K562 (cell line): ENCODE measurements around the gene MXD3. TPM values are rescaled to one million over a fixed set of nuclear protein-coding genes. Genes with fewer than 3 reads are reported as not detected.

Experiments
- BRD9 ChIP-seq: fragments of 450-650 bp; IDR thresholded peaks from 2 replicates; pipeline ENCODE4 v1.6.1; 2018; ENCODE audit warnings: low read depth; ENCODE audit not compliant: partially characterized antibody
- CAMTA2 ChIP-seq: fragments of 250-450 bp; sonication (Bioruptor Pico); conservative IDR thresholded peaks from 2 replicates; pipeline ENCODE4 v1.5.1; 2022
- CEBPB ChIP-seq: fragments of 450-650 bp; IDR thresholded peaks from 2 replicates; pipeline ENCODE4 v1.6.1; 2016; ENCODE audit warnings: missing genetic modification characterization, missing compliant biosample characterization
- ETV5 ChIP-seq: sonication (generic); formaldehyde crosslinking; IDR thresholded peaks from 2 replicates; pipeline ENCODE4 v1.4.0; 2020; ENCODE audit warnings: low read depth, mild to moderate bottlenecking, missing genetic modification reagents
- FOXA3 ChIP-seq, 2 experiments: fragments of 450-650 bp in 1 of 2; sonication (generic) in 1 of 2; formaldehyde crosslinking; IDR thresholded peaks in 1 of 2; conservative IDR thresholded peaks in 1 of 2; 2 replicates each; pipeline versions ENCODE4 v1.4.0 to v1.8.0; 2020 to 2022; ENCODE audit warnings: mild to moderate bottlenecking in 2 of 2, missing genetic modification reagents in 1 of 2
- FOXJ2 ChIP-seq: fragments of 200-800 bp; sonication (Bioruptor generic); IDR thresholded peaks from 2 replicates; pipeline ENCODE4 v1.6.1; 2016; ENCODE audit warnings: missing genetic modification characterization, missing compliant biosample characterization
- HDAC6 ChIP-seq: IDR thresholded peaks from 2 replicates; pipeline ENCODE4 v1.6.1; 2012; ENCODE audit warnings: low read depth, mild to moderate bottlenecking, control low read depth, inconsistent platforms, low read length, moderate library complexity
- HMG20B ChIP-seq: fragments of 250-450 bp; sonication (Bioruptor Pico); IDR thresholded peaks from 2 replicates; pipeline ENCODE4 v1.5.0; 2021; ENCODE audit warnings: mild to moderate bottlenecking
- POLR2AphosphoS2 ChIP-seq: IDR thresholded peaks from 2 replicates; pipeline ENCODE4 v1.6.1; 2012; ENCODE audit warnings: low read length, improper control_type of control experiment
- SMARCE1 ChIP-seq: fragments of 450-650 bp; IDR thresholded peaks from 2 replicates; pipeline ENCODE4 v1.7.1; 2016; ENCODE audit warnings: mild to moderate bottlenecking
- U2AF1 ChIP-seq: fragments of 200-400 bp; formaldehyde crosslinking; optimal IDR thresholded peaks from 2 replicates; pipeline ENCODE3; 2017; ENCODE audit warnings: mild to moderate bottlenecking, low read depth, low read length, moderate library complexity
- ZBTB1 ChIP-seq: sonication (generic); formaldehyde crosslinking; IDR thresholded peaks from 2 replicates; pipeline ENCODE4 v1.8.1; 2023; ENCODE audit warnings: missing genetic modification reagents, low read depth, mild to moderate bottlenecking, borderline replicate concordance
- ZNF699 ChIP-seq: fragments of 250-450 bp; sonication (Bioruptor Pico); IDR thresholded peaks from 2 replicates; pipeline ENCODE4 v1.8.0; 2021; ENCODE audit warnings: mild to moderate bottlenecking, moderate library complexity; ENCODE audit not compliant: insufficient replicate concordance
- polyA plus RNA-seq, 8 experiments: library from polyadenylated mRNA; depleted of rRNA in 4 of 8; stranded (reverse) in 5 of 8; unstranded in 3 of 8; fragments of >200 nt; fragmentation: Nextera tagmentation in 2 of 8; fragmentation: Illumina TruSeq in 1 of 8; extraction: Ambion mirVana in 2 of 8; extraction: Trizol in 1 of 8; gene quantifications; 2 replicates each; pipeline versions ENCODE4 v1.2.1 to v1.2.3, GENCODE V29; 2011 to 2014; ENCODE audit warnings: inconsistent platforms in 1 of 8, missing spikeins in 1 of 8
- total RNA-seq, 7 experiments: library from RNA; depleted of rRNA in 6 of 7; stranded (reverse); fragments of >200 nt in 6 of 7; fragmentation: Illumina TruSeq in 2 of 7; extraction: Trizol in 2 of 7; gene quantifications; 2 replicates each; pipeline versions ENCODE4 v1.2.1 to v1.2.3, GENCODE V29; 2011 to 2021; ENCODE audit warnings: low replicate concordance in 1 of 7
- TF ChIP-seq, protein P1 (sequence below): fragments of 250-450 bp; sonication (Bioruptor Pico); IDR thresholded peaks from 2 replicates; pipeline ENCODE4 v1.4.0; 2020; ENCODE audit warnings: mild to moderate bottlenecking, moderate library complexity, borderline replicate concordance
- TF ChIP-seq, protein P2 (sequence below): fragments of 450-650 bp; formaldehyde crosslinking; IDR thresholded peaks from 2 replicates; pipeline ENCODE4 v1.4.0; 2020; ENCODE audit warnings: mild to moderate bottlenecking, mixed read lengths
- TF ChIP-seq, protein P3 (sequence below): sonication (generic); formaldehyde crosslinking; IDR thresholded peaks from 2 replicates; pipeline ENCODE4 v1.8.1; 2022; ENCODE audit warnings: missing genetic modification reagents
- TF ChIP-seq, protein P4 (sequence below), 3 experiments: IDR thresholded peaks in 2 of 3; conservative IDR thresholded peaks in 1 of 3; 2 replicates each; pipeline ENCODE4 v1.5.1; 2011 to 2012; ENCODE audit warnings: low read length in 3 of 3, mild to moderate bottlenecking in 3 of 3, control low read depth in 2 of 3, improper control_type of control experiment in 1 of 3, inconsistent platforms in 1 of 3, low read depth in 1 of 3, mixed read lengths in 1 of 3, moderate library complexity in 1 of 3; ENCODE audit not compliant: insufficient read depth in 2 of 3
- TF ChIP-seq, protein P5 (sequence below): fragments of 450-650 bp; formaldehyde crosslinking; IDR thresholded peaks from 2 replicates; pipeline ENCODE4 v1.4.0; 2020; ENCODE audit warnings: mild to moderate bottlenecking, moderate library complexity

The MXD3 gene
- total and polyA plus RNA-seq, 9 of the 15 experiments (the other 6 are each of a cell fraction or from before 2014, with no cell fraction given) = 0.28 to 24.8 (median 4.5) TPM

DNA sequence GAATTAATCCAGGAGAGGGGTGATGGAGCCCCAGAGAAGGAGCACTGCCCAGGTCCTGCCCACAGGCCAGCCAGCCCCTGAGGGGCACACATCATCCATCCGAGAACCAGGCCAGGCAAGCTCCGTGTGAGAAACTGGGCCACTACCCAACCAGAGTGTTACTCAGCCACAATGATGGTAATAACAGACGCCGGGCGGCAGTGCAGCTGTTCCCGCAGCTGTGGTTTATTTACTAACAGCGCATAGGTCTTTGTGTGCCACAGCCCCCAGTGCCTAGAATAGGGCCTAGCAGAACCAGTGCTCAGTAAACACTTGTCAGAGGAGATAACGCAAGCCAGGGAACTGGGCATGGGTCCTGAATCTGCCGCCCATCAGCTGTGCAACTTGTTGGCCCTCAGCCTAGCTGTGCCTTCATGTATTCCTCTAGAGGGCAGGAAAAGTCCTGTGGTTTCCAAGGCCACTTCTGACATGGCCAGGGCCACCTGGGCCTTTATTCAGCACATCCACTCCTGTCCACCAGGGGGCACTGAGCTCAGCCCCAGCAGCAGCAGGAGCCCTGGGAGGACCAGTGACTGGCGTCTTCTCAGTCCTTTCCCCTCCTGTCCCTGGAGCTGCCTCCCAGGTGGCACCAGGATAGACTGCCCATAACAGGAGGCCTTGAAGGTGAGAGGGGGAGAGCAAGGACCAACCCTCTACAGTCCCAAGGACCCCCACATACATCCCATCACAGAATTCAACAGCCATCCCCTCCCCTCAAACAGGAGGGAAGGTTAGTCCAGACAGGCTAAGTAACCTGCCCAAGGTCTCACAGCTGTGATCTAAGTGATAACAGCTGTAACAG, 2.1 kb downstream of the MXD3 start (continued):
- TF ChIP-seq, protein P1, sequence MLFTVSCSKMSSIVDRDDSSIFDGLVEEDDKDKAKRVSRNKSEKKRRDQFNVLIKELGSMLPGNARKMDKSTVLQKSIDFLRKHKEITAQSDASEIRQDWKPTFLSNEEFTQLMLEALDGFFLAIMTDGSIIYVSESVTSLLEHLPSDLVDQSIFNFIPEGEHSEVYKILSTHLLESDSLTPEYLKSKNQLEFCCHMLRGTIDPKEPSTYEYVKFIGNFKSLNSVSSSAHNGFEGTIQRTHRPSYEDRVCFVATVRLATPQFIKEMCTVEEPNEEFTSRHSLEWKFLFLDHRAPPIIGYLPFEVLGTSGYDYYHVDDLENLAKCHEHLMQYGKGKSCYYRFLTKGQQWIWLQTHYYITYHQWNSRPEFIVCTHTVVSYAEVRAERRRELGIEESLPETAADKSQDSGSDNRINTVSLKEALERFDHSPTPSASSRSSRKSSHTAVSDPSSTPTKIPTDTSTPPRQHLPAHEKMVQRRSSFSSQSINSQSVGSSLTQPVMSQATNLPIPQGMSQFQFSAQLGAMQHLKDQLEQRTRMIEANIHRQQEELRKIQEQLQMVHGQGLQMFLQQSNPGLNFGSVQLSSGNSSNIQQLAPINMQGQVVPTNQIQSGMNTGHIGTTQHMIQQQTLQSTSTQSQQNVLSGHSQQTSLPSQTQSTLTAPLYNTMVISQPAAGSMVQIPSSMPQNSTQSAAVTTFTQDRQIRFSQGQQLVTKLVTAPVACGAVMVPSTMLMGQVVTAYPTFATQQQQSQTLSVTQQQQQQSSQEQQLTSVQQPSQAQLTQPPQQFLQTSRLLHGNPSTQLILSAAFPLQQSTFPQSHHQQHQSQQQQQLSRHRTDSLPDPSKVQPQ = no peak
- no peak for TF ChIP-seq U2AF1
- TF ChIP-seq, protein P2, sequence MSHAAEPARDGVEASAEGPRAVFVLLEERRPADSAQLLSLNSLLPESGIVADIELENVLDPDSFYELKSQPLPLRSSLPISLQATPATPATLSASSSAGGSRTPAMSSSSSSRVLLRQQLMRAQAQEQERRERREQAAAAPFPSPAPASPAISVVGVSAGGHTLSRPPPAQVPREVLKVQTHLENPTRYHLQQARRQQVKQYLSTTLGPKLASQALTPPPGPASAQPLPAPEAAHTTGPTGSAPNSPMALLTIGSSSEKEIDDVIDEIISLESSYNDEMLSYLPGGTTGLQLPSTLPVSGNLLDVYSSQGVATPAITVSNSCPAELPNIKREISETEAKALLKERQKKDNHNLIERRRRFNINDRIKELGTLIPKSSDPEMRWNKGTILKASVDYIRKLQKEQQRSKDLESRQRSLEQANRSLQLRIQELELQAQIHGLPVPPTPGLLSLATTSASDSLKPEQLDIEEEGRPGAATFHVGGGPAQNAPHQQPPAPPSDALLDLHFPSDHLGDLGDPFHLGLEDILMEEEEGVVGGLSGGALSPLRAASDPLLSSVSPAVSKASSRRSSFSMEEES = no peak
- no peak for TF ChIP-seq CAMTA2 (CRISPR knock-in tag)
- TF ChIP-seq HDAC6 = no peak
- no peak for TF ChIP-seq ETV5 (CRISPR knock-in tag)
- no peak for TF ChIP-seq SMARCE1
- TF ChIP-seq ZBTB1 (CRISPR knock-in tag) = no peak
- no peak for TF ChIP-seq HMG20B (CRISPR knock-in tag)
- no peak for TF ChIP-seq POLR2AphosphoS2
- TF ChIP-seq, protein P3, sequence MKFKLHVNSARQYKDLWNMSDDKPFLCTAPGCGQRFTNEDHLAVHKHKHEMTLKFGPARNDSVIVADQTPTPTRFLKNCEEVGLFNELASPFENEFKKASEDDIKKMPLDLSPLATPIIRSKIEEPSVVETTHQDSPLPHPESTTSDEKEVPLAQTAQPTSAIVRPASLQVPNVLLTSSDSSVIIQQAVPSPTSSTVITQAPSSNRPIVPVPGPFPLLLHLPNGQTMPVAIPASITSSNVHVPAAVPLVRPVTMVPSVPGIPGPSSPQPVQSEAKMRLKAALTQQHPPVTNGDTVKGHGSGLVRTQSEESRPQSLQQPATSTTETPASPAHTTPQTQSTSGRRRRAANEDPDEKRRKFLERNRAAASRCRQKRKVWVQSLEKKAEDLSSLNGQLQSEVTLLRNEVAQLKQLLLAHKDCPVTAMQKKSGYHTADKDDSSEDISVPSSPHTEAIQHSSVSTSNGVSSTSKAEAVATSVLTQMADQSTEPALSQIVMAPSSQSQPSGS (CRISPR knock-in tag) = no peak
- TF ChIP-seq FOXJ2 (tag) = no peak
- TF ChIP-seq, protein P4, sequence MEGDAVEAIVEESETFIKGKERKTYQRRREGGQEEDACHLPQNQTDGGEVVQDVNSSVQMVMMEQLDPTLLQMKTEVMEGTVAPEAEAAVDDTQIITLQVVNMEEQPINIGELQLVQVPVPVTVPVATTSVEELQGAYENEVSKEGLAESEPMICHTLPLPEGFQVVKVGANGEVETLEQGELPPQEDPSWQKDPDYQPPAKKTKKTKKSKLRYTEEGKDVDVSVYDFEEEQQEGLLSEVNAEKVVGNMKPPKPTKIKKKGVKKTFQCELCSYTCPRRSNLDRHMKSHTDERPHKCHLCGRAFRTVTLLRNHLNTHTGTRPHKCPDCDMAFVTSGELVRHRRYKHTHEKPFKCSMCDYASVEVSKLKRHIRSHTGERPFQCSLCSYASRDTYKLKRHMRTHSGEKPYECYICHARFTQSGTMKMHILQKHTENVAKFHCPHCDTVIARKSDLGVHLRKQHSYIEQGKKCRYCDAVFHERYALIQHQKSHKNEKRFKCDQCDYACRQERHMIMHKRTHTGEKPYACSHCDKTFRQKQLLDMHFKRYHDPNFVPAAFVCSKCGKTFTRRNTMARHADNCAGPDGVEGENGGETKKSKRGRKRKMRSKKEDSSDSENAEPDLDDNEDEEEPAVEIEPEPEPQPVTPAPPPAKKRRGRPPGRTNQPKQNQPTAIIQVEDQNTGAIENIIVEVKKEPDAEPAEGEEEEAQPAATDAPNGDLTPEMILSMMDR (IDR thresholded peaks at IDR 0.05 in 2 of 3, conservative IDR thresholded peaks at IDR 0.05 in 1 of 3; ENCODE audit: insufficient read depth in 2 of 3, low read depth in 1 of 3, low read length in 3 of 3) = peak; percentile 93 to 98 (median 94)
- no peak for TF ChIP-seq CEBPB (tag)
- TF ChIP-seq FOXA3 (CRISPR knock-in tag; conservative IDR thresholded peaks at IDR 0.05 in 1 of 2, IDR thresholded peaks at IDR 0.05 in 1 of 2) = peak in 1 of 2 experiments; percentile 74; a peak in 1 of 4 replicates
- no peak for TF ChIP-seq BRD9
- TF ChIP-seq ZNF699 (CRISPR knock-in tag) = no peak
- TF ChIP-seq, protein P5, sequence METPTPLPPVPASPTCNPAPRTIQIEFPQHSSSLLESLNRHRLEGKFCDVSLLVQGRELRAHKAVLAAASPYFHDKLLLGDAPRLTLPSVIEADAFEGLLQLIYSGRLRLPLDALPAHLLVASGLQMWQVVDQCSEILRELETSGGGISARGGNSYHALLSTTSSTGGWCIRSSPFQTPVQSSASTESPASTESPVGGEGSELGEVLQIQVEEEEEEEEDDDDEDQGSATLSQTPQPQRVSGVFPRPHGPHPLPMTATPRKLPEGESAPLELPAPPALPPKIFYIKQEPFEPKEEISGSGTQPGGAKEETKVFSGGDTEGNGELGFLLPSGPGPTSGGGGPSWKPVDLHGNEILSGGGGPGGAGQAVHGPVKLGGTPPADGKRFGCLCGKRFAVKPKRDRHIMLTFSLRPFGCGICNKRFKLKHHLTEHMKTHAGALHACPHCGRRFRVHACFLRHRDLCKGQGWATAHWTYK (CRISPR knock-in tag) = no peak
